GM19035 (cell line): ENCODE data around the gene ARIH2.
A peak's percentile ranks its signal among the peaks of the same experiment; 100 is the strongest.

Experiments used
- ATAC-seq: cut with Tn5 transposase; IDR thresholded peaks from one replicate; pipeline ENCODE4 v1.9.1; 2021; ENCODE audit not compliant: unreplicated experiment

Gene ARIH2

DNA sequence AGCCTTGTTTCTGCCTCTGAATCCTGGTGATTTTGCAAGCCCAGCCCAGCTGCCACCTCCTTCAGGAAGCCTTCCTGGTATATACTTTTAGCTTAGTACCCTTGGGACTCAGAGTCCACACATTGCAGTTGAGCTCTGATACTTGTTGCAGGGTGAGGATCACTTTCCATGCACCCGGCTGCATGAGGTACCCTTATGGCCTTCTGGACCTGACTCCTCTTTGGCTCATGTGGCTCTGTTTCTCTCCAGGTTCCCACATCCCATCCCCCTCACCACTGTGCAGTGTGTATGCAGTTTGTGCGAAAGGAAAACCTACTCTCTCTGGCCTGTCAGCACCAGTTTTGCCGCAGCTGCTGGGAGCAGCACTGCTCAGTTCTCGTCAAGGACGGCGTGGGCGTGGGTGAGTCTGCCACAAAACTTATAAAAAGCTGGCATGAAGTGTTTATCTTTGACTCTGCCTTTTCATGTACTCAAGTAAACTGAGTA, 48.3 kb downstream of the ARIH2 start:
- no peak for ATAC-seq

DNA sequence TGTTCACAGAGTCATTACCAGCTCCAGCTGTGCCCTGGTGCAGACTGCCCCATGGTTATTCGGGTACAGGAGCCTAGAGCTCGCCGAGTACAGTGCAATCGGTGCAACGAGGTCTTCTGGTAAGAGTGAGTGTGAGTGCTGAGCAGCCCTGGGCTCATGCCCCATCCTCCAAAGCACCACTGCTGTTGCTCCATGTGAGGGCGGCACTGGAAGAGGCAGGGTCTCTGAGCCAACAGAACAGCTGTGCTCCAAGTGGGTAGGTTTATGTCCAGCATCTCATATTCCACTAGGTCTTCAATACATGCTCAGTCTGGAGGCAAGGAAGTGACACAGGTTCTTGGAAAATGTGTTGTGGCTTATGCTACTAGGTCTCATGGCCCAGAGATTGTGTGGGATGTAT, 51.9 kb downstream of the ARIH2 start:
- no peak for ATAC-seq

GRCh38 chr3:48974076-48974864, 55.6 kb downstream of the ARIH2 start:
- ATAC-seq = no peak

GRCh38 chr3:48979451-48979850, 60.8 kb downstream of the ARIH2 start:
- ATAC-seq = no peak

- ATAC-seq = no peak
Observed at GRCh38 chr3:48980295-48980694, 61.7 kb downstream of the ARIH2 start.

- no peak for ATAC-seq
Observed at GRCh38 chr3:48982016-48982415, 63.4 kb downstream of the ARIH2 start.

- no peak for ATAC-seq
Observed at GRCh38 chr3:48982686-48983085, 64.0 kb downstream of the ARIH2 start.

DNA sequence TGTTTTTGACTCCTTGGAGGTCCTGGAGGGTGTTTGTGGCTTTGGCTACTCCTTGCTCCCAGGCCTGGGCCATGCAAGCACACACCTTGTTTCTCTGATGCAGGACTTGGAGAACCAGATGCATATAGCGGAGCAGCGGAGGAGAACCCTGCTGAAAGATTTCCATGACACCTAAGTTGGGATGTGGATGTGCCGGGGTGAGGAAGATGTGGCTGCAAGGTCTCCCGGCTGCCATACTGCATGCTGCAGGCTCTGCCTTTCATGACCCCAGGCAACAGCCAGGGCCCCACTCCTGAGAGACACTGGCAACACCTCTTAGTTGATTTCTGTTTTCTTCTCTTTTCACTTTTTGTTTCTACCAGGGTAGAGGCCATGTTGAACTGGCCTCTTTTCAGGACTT, 64.5 kb downstream of the ARIH2 start:
- no peak for ATAC-seq

- ATAC-seq = no peak
Observed at GRCh38 chr3:48984663-48985062, 66.0 kb downstream of the ARIH2 start.

- no peak for ATAC-seq
Observed at GRCh38 chr3:48985831-48986376, 67.3 kb downstream of the ARIH2 start.

DNA sequence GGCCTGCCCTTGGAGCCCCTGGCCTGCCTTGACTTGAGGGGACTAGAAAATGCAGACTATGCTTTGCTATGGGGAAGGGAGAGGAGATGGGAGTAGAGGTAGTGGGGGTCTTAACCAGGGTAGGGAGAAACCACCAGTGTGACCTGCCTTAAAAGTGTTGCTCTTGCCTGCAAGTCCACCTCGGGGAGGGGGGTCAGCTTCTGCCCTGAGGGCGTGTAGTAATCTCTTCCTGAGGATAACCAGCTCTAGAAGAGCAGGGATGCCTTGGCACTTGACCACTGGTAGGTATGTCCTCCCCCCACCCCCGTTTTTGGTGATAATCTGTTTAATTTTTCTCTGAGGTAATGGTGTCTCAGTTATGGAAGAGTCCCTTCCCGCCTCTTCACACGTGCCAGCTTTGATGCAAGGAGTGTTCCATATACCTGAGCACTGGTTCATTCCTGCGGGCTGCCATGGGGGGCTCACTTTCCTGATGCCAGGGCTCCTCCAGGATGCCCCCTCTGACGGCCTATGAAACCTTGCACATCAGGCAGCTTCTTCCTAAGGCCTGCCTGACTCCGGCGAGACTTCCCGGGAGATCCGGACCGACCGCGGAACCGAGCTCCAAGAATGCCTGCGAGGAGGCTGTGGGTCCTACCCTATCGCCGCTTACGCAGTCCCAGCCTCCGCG, 70.6 kb downstream of the ARIH2 start:
- ATAC-seq = no peak

DNA sequence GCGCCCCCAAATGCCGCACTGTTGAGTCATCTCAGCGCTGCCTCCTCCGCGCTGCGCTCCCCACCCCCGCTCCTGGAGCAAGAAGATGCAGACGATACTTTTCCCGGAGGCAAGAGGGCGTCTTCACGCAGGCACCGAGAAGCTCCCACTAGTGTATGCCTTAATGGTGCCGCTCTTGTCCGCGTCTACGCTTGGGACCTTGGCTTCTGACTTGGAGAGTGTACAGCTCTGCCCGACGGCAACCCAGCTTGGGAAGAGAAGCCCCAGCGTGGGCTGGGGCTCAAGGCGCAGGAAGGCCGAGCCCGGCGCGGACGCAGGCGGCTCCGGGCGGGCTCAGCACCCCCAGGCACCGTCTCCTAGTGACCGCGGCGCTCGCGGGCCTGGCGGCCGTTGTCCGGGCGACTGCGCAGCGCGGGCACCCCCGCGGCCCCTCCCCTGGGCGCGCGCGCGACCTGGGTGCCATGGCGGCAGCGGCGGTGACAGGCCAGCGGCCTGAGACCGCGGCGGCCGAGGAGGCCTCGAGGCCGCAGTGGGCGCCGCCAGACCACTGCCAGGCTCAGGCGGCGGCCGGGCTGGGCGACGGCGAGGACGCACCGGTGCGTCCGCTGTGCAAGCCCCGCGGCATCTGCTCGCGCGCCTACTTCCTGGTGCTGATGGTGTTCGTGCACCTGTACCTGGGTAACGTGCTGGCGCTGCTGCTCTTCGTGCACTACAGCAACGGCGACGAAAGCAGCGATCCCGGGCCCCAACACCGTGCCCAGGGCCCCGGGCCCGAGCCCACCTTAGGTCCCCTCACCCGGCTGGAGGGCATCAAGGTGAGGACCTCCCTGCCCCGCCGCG, 71.4 kb downstream of the ARIH2 start, which contains the start of gene P4HTM:
TSS of gene P4HTM (plus strand) at position 446 of the 840 bp plus-strand sequence. CDS start at position 462, 16 bp downstream.
- peak; percentile 51 for ATAC-seq

DNA sequence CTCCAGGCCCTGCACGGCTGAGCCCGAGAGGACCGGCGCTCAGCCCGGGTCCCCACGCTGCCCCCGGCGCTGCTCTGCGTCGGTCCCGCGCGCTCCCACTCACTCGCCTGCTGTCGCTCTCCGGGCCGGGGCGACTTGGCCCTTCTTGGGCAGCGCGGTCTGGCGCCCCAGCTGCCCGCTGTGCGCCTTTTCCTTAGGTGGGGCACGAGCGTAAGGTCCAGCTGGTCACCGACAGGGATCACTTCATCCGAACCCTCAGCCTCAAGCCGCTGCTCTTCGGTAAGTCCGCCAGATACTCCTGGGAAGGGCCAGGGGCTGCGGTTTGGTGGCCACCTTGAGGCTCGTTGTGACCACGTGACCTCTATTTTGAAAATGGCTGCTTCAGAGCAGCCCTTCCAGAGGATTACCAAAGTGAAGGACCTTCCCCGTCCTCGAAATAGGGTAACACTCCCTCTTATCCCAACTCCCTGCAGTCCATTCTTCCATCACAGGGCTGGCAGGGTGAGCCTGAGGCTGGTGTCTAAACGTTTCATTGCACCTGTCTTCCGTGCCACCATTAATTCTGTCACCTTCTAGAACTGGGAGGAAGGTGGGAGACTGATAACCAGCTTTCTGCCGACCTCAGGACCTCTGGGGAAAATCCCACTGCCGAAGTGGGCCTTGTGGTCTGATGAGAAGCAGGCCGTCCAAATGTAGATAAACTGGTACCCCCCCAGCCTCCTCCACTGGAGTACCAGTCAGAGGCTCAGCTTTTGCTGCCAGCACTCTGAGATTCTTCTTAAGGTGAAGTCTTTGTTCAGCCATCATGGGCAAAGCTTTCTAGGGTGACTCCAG, 72.2 kb downstream of the ARIH2 start:
- peak; percentile 18 for ATAC-seq

DNA sequence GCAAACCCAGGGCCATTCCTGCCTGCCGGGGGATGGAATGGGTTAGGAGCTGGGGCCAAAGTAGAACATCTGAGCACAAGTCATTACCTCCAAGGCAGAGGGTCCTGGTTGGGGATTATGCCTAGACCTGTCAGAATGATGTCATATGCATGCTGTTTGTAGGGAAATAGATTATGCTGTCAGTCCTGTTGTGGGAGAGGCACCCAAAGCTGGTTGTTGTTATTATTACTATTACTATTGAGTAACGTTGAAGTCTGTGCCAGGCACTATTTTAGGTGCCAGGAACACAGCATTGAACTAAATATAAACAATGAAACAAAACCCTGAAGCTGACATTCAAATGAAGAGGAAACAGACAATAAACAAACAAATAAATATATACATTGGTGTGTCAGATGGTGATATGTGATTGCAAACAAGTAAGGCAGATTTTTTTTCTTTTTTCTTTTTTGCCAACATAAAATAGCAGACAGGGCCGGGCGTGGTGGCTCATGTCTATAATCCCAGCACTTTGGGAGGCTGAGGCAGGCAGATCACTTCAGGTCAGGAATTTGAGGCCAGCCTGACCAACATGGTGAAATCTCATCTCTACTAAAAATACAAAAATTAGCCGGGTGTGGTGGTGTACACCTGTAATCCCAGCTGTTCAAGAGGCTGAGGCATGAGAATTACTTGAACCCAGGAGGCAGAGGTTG, 73.4 kb downstream of the ARIH2 start:
- ATAC-seq = no peak

GRCh38 chr3:48993834-48994233, 75.2 kb downstream of the ARIH2 start:
- ATAC-seq = no peak

DNA sequence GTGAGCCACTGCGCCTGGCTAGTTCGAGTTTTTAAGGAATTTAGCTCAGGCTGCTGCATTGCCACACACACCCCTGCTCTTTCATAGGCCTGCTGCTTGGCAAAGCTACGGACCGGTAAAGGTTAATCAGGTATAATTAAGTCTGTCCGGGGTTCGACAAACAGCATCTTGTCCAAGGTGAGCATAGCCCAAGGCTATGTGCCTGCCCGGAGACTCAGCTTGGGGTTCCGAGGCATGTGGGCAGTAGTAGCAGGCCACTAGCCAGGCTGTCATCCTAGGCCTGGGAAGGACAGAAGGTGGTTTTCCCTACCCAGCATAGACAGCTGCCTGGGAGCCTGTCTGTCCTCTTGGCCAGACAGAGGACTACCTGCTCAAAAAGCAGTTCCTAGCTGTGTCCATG, 78.0 kb downstream of the ARIH2 start:
- ATAC-seq = no peak

- no peak for ATAC-seq
Observed at GRCh38 chr3:48997102-48997635, 78.5 kb downstream of the ARIH2 start.

DNA sequence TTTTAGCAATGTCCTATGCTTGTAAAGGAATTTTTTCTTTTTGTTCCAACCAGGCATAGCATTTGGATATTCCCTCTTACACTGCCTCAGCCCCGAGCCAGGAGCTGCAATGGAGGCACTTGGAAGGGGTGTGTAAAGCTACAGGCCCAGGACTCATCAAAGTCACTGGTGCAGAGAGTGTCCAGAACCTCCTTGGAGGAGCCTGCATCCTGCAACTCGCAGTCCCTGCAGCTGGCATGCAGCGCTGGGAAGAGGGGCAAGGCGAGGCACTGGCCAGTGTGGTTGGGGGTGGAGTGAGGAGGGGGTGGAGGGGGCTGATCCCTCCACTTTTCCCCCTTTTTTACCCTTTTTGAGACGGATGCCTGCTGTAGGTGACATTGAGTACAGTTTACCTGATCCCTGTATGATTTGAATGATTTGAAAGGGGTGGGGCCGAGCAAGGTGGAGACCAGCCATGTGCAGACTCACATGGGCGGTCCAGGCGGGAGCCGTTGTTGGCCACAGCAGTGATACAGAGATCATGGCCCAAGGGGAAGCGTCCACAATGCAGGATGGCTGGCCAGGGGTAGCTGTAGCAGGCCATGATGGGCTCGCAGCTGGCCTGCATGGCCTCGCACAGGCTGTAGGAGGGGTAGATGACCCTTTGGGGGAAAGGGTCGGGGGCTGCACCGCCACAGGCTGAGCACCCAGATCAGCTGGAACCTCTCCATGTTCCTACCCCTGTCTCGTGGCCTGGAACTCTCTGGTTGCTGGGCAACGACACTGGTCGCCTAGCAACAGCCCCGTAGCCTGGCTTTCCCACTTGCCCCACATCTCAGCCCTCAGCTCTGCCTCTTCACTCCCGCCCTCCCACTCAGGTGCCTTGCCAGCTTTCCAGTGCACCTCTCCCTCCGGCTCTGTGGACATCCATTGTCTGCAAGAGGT, 79.3 kb downstream of the ARIH2 start:
- no peak for ATAC-seq
